GM12873 (cell line): ENCODE results near the gene ELMOD2.

Source experiments
- TF ChIP-seq, protein P1 (sequence below): IDR thresholded peaks from 2 replicates; pipeline ENCODE4 v1.5.1; 2012; ENCODE audit warnings: low read depth, mild to moderate bottlenecking, moderate library complexity, low read length, control low read depth; ENCODE audit not compliant: insufficient read depth; ENCODE audit errors: missing control alignments

ELMOD2 gene, protein sequence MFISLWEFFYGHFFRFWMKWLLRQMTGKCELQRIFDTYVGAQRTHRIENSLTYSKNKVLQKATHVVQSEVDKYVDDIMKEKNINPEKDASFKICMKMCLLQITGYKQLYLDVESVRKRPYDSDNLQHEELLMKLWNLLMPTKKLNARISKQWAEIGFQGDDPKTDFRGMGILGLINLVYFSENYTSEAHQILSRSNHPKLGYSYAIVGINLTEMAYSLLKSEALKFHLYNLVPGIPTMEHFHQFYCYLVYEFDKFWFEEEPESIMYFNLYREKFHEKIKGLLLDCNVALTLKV

DNA sequence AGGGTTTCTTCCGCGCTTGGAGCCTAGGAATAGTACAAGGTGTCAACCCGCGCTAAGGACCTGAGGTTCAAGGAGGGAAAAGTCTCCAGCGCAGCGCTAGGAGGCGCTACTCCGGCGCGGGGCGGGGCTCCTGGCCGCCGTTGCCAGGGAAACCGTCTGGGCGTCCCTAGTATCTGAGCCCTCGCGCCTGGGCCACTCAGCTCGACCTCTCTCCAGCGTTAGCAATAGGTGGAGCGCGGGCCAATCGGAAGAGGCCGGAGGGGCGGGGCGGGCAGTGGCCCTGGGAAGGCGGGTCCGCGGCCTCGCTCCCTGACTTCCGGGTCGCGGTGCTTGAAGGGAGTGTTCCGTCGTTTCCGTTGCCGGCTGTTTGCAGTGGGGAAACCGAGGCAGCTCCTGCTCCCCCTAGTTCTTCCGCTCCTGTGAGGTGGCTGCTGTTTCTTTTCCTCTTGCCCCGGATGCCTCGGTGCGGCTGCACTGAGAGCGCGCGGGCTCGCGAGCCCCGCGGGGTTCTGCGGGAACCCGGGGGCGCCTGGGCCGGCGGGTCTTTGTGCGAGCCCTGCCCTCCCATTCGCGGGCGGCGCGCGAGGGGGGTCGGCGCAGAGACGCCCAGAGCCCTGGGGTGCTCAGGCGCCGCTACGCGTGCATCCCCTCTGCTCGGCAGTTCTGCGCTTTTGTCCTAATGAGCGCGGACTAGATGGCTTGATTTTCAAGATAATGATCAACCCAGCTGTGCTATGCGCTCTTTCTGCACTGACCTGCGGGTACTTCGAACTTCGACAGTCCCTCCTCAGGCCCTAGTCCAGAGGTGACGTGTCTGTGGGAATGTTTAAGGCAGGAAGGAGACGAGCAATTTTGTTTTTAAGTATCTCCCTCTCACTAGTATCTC lies at the start of gene ELMOD2:
Gene ELMOD2 (plus strand): TSS at position 312 of the 886 bp plus-strand sequence. CDS start 1,261 bp downstream, outside the sequence.
- TF ChIP-seq, protein P1, sequence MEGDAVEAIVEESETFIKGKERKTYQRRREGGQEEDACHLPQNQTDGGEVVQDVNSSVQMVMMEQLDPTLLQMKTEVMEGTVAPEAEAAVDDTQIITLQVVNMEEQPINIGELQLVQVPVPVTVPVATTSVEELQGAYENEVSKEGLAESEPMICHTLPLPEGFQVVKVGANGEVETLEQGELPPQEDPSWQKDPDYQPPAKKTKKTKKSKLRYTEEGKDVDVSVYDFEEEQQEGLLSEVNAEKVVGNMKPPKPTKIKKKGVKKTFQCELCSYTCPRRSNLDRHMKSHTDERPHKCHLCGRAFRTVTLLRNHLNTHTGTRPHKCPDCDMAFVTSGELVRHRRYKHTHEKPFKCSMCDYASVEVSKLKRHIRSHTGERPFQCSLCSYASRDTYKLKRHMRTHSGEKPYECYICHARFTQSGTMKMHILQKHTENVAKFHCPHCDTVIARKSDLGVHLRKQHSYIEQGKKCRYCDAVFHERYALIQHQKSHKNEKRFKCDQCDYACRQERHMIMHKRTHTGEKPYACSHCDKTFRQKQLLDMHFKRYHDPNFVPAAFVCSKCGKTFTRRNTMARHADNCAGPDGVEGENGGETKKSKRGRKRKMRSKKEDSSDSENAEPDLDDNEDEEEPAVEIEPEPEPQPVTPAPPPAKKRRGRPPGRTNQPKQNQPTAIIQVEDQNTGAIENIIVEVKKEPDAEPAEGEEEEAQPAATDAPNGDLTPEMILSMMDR, result peak; percentile 96

DNA sequence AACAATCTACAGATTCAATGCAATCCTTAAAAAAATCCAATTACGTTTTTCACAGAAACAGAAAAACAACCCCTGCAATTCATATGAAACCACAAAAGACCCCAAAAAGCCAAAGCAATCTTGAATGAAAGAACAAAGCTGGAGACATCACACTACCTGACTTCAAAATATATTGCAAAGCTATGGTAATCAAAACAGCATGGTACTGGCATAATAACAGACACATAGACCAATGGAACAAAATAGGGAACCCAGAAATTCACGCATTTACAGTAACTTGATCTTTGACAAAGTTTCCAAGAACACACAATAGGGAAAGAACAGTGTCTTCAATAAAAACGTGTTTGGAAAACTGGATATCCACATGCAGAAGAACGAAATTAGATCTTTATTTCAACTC lies 40.5 kb upstream of the ELMOD2 start:
- TF ChIP-seq, protein P1, result no peak

DNA sequence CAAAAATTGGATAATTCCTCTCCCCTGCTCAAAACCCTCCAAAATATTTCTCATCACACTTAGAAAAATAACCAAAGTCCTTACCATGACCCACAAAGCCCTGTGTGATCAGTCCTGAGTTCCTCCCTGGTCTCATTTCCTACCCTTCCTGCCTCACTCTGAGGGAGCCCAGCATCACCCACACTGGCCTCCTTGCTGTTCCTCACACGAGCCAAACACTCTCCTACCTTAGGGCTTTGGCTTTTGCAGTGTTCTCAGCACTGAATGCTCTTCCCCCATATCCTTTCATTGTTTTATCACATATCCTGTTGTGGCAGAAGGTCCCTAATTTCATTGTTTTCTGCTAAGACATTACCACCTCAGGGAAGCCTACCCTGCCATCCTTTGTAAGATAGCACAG lies 38.0 kb upstream of the ELMOD2 start:
- TF ChIP-seq, protein P1, result no peak

DNA sequence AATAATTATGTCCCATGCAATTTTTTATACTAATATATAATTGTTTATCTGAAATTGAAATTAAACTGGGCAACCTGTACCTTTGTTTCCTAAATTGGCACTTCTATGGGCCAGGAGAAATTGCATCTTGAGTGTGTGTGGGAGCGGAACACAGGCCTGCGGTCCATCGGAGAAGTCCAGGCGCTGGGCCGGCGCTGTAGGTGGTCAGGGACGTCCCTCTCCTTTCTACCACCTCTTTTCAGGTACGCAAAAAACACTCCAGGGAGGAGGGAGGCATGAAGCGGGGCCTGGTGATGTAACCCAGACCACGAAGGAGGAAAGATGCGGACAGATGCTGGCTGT lies 26.6 kb upstream of the ELMOD2 start:
- TF ChIP-seq, protein P1, result no peak

DNA sequence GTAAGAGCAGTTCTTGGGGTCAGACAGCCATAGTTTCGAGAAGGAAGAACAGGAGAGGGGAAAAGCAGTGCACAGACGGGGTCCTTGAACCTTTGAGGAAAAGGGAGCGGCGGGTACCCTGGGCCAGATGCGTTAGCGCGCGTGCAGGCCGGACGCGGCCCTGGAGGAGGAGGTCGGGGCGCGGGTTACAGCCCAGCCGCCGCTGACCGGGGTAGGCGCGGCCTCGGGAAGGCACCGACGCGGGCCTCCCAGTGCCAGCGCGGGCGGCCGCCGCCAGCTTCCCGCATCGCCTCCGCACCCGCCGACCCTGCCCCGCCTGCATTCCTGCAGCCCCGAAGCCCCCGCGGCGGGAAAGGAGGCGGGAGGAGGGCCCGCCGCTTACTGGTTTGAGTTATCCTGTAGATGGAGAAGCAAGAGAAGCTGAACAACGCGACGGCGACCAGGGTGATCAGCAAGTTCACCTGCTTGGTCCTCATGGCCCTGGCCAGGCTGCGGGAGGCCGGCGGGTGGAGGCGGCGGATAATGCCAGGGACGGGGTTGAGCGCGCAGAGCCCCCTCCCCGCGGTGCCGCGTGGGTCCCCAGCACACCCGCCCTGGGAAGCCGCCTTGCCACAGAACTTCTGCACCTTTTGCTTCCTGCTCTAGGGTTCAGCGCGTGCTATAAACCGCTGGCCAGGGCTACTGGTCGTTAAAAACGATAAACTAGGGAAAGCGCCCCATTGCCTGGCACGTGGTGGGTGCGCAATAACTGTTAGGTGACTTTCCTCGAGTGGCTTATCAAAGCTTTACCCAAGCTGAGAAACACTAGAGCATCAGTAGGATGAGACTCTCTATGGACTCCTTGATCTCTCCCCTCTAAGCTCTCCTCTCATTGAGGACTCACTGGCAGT lies 26.0 kb upstream of the ELMOD2 start, which contains the start of gene MGAT4D:
Gene MGAT4D (minus strand): TSS at position 547 of the 890 bp plus-strand sequence. CDS start 71 bp downstream, at position 476.
- TF ChIP-seq, protein P1, result no peak

DNA sequence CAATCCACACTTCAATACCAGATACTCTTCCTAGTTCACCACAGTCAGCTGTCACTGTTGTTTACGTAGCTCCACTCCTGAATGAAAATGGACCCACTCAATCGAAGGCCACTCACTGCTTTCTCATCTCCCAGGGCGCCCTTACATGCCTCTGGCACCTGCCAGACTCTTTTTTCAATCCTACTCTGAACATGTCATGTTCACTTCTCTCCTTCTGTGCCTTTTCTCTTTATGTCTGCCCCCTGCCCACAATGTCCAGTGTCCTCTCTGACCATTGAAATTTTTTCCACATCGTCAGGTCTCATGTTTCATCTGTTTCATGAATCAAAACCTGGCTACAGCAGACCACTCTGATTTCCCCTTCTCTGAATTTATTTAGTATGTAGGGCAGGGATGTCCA lies 24.6 kb upstream of the ELMOD2 start:
- TF ChIP-seq, protein P1, result no peak
